MCF 10A (cell line): Measurements from ENCODE around the gene DENND5A. TPM values are rescaled to one million over a fixed set of nuclear protein-coding genes. Genes with fewer than 3 reads are reported as not detected.

Experiments
- BruUV-seq: library from RNA; stranded (reverse); fragments of 400-500 nt; replicated peaks from 2 replicates; lab custom pipeline; 2021; lab: Mats Ljungman, UMichigan
- CTCF ChIA-PET: fragments of 300-600 bp; sonication (Branson Sonifier 250); formaldehyde crosslinking; extraction: SDS; loops from one replicate; lab custom pipeline; 2021; ENCODE audit warnings: antibody characterized with exemption, inconsistent platforms; lab: Yijun Ruan, JAX
- POLR2A ChIA-PET: fragments of 300-600, 350-650 bp; sonication (Branson Sonifier 250); formaldehyde crosslinking; extraction: SDS; loops from one replicate; lab custom pipeline; 2020; ENCODE audit warnings: antibody characterized with exemption, inconsistent platforms; lab: Yijun Ruan, JAX
- DNase-seq: peaks from one replicate; pipeline ENCODE4 v3.0.0-alpha.2; 2018; ENCODE audit not compliant: unreplicated experiment
- H3K27ac Mint-ChIP-seq: one replicate; pipeline ENCODE4 v1.8.0; 2022; ENCODE audit warnings: mild to moderate bottlenecking, low read depth, mixed read lengths; ENCODE audit not compliant: unreplicated experiment
- H3K27me3 Mint-ChIP-seq: one replicate; pipeline ENCODE4 v1.8.0; 2022; ENCODE audit warnings: mixed read lengths; ENCODE audit not compliant: insufficient read depth, unreplicated experiment
- H3K36me3 Mint-ChIP-seq: one replicate; pipeline ENCODE4 v1.8.0; 2022; ENCODE audit warnings: mild to moderate bottlenecking, moderate library complexity, mixed read lengths; ENCODE audit not compliant: insufficient read depth, unreplicated experiment
- H3K4me1 Mint-ChIP-seq: one replicate; pipeline ENCODE4 v1.8.0; 2022; ENCODE audit warnings: mixed read lengths; ENCODE audit not compliant: insufficient read depth, unreplicated experiment
- H3K4me3 Mint-ChIP-seq: one replicate; pipeline ENCODE4 v1.8.0; 2022; ENCODE audit warnings: mild to moderate bottlenecking, moderate library complexity, mixed read lengths; ENCODE audit not compliant: unreplicated experiment
- H3K9me3 Mint-ChIP-seq: one replicate; pipeline ENCODE4 v1.8.0; 2022; ENCODE audit warnings: mixed read lengths; ENCODE audit not compliant: unreplicated experiment
- CTCF ChIP-seq: fragments of 200-600 bp; IDR thresholded peaks from one replicate; pipeline ENCODE4 v1.8.0; 2022; ENCODE audit warnings: antibody characterized with exemption, mild to moderate bottlenecking; ENCODE audit not compliant: unreplicated experiment
- intact Hi-C: fragments of 100-400 bp; cut with micrococcal nuclease; formaldehyde crosslinking; loops from 2 replicates; pipeline ENCODE4 v1.14.1; 2022
- total RNA-seq: library from RNA; stranded (reverse); gene quantifications from 2 replicates; pipeline ENCODE4 v1.2.3, GENCODE V29; 2022

The DENND5A gene
- total RNA-seq, 1 experiment from 2014 or later = 55.4 TPM

GRCh38 chr11:9092853-9093778 is 172.0 kb downstream of the DENND5A start:
- ChIA-PET CTCF (interaction anchor here (0.6 to 3.0 kb wide), 12 partner anchors 11 to 81 kb away, joined by 3 to 13 read pairs (median 4); no protein-coding TSS in a partner anchor), POLR2A (interaction anchor here (0.9 to 1.7 kb wide), 3 partner anchors 18 to 54 kb away, joined by 3 to 4 read pairs (median 3); no protein-coding TSS in a partner anchor)
- H3K27ac Mint-ChIP-seq = peak overlapping the region; percentile 31
- H3K4me3 Mint-ChIP-seq = no peak overlapping the region
- no peaks in the 10 kb centered on the region for H3K9me3 Mint-ChIP-seq
- TF ChIP-seq CTCF = peak; percentile 26
- peaks cover 15% of the 10 kb centered on the region for H3K27me3 Mint-ChIP-seq
- BruUV-seq = no TSS peak
- intact Hi-C loops = no loop called here
- no peaks in the 10 kb centered on the region for H3K36me3 Mint-ChIP-seq
- H3K4me1 Mint-ChIP-seq = no peaks in the 10 kb centered on the region
- peak; percentile 6 for DNase-seq

GRCh38 chr11:9092072-9092471 is 173.1 kb downstream of the DENND5A start:
- TF ChIP-seq CTCF = no peak
- H3K27me3 Mint-ChIP-seq = peaks cover 15% of the 10 kb centered on the region
- peak overlapping the region; percentile 14 for H3K4me3 Mint-ChIP-seq
- no peaks in the 10 kb centered on the region for H3K9me3 Mint-ChIP-seq
- no peak overlapping the region for H3K27ac Mint-ChIP-seq
- intact Hi-C loops = no loop called here
- ChIA-PET CTCF (interaction anchor here (0.7 to 1.9 kb wide), 2 partner anchors 38 to 76 kb away, joined by 3 to 9 read pairs; no protein-coding TSS in a partner anchor), POLR2A (no interaction called here)
- no peaks in the 10 kb centered on the region for H3K4me1 Mint-ChIP-seq
- no peak for DNase-seq
- BruUV-seq = no TSS peak
- H3K36me3 Mint-ChIP-seq = no peaks in the 10 kb centered on the region

- Mint-ChIP-seq H3K4me3 (peak within 1 kb of the TSS; percentile 14), H3K27ac (no peak within 1 kb of the TSS), H3K27me3 (peaks cover 15% of the 10 kb centered on the region), H3K36me3 (no peaks in the 10 kb centered on the region), H3K9me3 (no peaks in the 10 kb centered on the region), H3K4me1 (no peaks in the 10 kb centered on the region)
- no peak for DNase-seq
- POLR2A ChIA-PET = no interaction called here
- CTCF ChIA-PET = interaction anchor here (0.7 kb wide), 1 partner anchor 39 kb away, joined by 3 read pairs; no protein-coding TSS in a partner anchor
- TF ChIP-seq CTCF = no peak
- intact Hi-C loops = no loop called here
- no TSS peak for BruUV-seq
These were observed 173.9 kb downstream of the DENND5A start, which contains the start of gene SCUBE2 for GRCh38 chr11:9091044-9091922. Gene SCUBE2, minus strand, starts transcription at chr11:9091599. Its CDS starts 71 bp downstream, at chr11:9091528.
